T-helper 22 cell (primary cell): ENCODE measurements around the gene STKLD1.
A peak's percentile ranks its signal among the peaks of the same experiment; 100 is the strongest.
"Not testable (repeated sequence)": the region's sequence is repeated elsewhere in the genome, so short reads cannot be mapped to it uniquely, and the experiment has no call there.

Experiments used
- DNase-seq: peaks from one replicate; pipeline ENCODE4 v3.0.0-alpha.2; 2020; ENCODE audit warnings: low read depth

The STKLD1 gene

DNA sequence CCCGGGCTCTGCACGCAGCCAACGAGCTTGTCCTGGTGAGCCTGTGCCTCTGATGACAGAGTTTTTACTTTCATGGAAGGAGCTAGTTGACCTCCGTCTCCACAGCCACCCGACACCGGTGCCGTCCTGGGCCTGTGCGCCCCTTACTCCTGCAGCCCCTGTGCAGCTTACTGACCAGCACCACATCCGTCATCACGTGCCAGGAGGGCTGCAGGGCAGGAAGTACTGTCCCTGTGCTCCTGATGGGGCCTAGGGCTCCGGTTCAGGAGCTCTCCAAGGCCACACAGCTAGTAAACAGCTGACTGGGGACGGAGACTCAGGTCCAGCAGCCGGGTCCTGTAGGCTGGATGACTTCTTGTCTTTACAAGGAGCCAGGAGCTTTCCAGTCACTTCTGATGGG lies 10.2 kb downstream of the STKLD1 start:
- no peak for DNase-seq

DNA sequence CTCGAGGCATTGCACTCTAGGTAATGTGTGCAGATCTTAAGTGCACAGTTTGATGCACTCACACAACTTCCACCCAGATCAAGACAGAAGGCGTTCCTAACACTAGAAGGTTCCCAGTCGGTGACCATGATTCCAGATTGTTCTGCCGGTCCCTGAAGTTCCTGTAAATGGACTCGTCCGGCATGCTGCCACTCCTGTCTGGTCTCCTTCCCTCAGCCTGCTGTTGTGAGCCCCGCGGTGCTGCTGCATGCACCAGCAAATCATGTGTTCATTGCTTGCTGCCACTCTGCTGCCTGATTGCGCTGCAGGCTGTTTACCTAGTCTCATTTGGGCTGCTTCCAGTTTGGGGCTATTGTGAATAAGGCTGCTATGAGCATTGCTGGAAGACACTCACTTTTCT lies 11.5 kb downstream of the STKLD1 start:
- no peak for DNase-seq

- DNase-seq = no peak
These were observed 12.9 kb downstream of the STKLD1 start for GRCh38 chr9:133389025-133389557.

DNA sequence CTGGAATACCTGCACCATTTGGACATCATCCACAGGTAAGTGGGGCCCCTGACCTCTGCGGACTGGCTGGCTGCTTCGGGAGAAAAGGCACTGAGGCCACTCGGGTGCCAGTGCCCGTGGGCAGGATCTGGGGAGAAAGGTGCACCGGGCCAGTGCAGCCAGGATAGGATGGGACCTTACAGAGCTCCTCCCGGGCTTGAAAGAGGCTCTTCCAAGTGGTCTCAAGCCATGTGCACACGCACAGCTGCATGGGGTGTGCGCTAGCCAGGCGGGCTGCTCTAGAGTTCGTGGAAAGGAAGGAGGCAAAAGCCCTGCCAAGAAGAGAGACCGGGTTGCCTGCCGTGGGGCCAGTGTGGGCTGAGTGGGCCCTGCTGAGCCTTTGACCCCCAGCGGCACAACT lies 13.4 kb downstream of the STKLD1 start:
- no peak for DNase-seq

- DNase-seq = no peak
These were observed 14.5 kb downstream of the STKLD1 start for GRCh38 chr9:133390713-133391112.

DNA sequence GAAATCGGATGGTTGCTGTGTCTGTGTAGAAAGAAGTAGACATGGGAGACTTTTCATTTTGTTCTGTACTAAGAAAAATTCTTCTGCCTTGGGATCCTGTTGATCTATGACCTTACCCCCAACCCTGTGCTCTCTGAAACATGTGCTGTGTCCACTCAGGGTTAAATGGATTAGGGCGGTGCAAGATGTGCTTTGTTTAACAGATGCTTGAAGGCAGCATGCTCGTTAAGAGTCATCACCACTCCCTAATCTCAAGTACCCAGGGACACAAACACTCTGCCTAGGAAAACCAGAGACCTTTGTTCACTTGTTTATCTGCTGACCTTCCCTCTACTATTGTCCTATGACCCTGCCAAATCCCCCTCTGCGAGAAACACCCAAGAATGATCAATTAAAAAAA lies 15.3 kb downstream of the STKLD1 start:
- DNase-seq = not testable (repeated sequence)

GRCh38 chr9:133392308-133392707 lies 16.1 kb downstream of the STKLD1 start:
- DNase-seq = not testable (repeated sequence)

GRCh38 chr9:133393399-133393798 lies 17.2 kb downstream of the STKLD1 start:
- no peak for DNase-seq

DNA sequence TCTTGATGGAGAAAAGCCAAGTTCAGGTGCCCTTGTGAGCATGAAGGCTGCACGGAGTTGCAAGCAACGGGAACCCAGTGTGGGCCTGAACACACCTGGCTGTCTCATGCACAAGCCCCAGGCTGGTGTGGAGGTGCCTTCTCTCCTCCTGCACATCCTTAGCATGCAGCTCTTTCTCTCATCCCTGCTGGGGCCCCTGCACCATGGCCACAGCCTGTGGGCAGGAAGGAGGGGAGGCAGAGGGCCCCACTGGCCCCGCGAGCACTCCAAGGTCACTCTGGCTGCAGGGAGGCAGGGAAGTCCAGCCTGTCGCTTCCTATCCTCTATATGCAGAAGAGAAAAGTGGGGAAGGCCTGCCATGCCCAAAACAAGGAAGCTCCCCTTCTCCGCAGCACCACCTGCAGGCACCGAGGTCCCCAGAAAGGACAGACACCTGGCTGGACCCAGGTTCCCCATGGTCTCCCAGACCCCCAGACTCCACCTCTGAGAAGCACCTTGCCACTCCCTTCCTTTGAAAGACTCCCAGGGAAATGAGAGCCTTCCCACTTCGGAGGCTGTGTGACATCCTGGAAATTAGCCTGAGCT lies 18.6 kb downstream of the STKLD1 start:
- DNase-seq = no peak

GRCh38 chr9:133396952-133397351 lies 20.8 kb downstream of the STKLD1 start:
- no peak for DNase-seq

- DNase-seq = no peak
These were observed 21.2 kb downstream of the STKLD1 start for GRCh38 chr9:133397370-133397769.

GRCh38 chr9:133397895-133398294 lies 21.7 kb downstream of the STKLD1 start:
- no peak for DNase-seq

- no peak for DNase-seq
These were observed 24.1 kb downstream of the STKLD1 start for GRCh38 chr9:133400292-133400691.

DNA sequence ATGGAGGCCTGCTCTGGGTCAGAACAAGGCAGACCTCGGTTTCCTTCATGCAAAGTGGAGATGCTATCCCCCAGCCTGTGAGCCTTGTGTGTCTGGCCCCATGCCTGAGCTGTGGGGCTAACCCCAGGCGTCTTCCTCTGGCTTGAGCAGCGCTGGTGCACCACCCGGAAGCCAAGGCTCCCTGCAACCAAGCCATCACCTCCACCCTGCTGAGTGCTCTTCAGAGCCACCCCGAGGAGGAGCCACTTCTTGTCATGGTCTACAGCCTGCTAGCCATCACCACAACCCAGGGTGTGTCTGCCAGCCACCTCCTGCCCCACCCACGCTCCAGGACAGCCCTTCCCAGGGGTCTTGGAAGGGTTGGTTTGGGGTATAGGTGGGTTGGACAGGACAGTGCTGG lies 25.4 kb downstream of the STKLD1 start:
- DNase-seq = no peak

- DNase-seq = no peak
These were observed 26.5 kb downstream of the STKLD1 start for GRCh38 chr9:133402689-133403088.

GRCh38 chr9:133403766-133404453 lies 27.7 kb downstream of the STKLD1 start:
- DNase-seq = peak; percentile 32

GRCh38 chr9:133404454-133405002 lies 28.4 kb downstream of the STKLD1 start:
- DNase-seq = no peak

DNA sequence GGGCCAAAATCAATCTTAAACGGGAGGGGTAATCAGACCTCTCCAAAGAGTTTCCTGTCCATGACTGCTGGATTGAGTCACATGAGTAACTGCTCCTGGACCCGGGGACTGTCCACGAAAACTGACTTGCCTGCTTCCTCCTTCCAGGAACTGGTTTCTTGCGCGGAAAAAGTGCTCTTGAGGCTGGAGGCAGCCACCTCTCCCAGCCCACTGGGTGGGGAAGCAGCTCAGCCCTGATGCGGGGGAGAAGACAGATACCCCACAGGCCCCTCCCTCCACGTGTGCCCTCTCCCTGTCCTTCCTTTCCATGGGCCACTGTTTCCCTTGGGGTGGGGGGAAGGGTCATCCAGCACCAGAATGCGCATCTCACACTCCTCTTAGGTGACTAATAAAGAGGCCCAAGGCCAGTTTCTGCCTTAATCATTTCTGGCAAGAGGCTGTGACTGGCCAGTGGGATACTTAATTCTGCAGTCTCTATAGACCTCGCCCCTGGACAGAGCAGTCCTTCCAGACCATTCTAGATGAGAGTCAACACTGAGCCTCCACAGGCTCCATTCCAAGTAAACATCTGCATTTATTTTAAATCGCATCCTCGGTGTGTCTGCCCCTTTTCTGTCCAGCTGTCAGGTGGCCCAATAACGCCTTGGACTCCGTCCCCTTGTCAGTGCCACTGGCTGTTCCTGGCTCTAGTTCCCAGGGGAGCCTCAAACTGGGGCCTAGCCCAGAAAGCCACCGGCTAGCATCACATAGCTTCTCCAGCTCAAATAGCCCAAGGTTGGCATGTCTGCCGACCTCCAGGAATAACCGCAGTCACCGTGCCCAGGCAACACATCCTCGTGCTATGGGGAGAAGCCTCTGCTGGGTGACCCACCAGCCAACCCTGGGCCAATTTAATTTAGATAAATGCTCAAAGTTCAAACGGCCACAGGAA lies 29.6 kb downstream of the STKLD1 start:
- no peak for DNase-seq

DNA sequence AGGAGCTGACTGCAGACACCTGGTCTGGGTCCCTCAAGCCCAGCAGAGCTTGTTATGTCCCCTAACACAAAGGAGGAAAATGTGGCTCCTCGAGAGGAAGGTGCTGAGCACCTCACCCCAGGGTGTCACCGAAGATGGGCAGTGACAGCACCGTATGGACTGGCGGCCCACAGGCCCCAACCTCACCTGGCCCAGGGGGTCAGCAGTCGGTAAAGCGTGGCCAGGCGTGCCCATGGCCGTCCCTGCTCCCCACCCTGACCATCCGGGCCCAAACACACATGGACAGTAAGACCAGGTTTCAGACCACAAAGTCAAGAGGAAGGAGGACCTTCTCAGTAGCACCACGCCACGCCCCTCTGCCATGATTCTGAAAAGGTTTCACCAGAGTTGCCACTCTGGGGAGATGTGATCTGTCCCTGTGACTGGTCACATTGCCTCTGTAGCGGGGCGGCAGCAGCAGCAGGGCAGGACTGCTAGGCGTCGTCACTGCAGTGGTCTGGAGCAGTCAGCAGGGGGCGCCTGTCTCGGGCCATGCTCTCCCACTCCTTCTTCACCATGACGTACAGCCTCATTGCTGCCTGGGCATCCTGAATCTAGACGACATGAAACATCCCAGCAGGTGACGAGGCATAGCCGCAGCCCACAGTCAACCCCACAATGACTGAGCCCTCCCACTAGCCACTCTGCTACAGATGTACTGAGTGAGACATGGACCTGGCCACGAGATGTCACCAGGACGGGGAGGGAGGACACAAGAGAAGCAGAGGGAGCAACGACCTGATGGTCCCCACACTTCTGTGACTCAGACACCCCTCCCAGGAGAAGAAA lies 30.5 kb downstream of the STKLD1 start:
- peak; percentile 55 for DNase-seq

DNA sequence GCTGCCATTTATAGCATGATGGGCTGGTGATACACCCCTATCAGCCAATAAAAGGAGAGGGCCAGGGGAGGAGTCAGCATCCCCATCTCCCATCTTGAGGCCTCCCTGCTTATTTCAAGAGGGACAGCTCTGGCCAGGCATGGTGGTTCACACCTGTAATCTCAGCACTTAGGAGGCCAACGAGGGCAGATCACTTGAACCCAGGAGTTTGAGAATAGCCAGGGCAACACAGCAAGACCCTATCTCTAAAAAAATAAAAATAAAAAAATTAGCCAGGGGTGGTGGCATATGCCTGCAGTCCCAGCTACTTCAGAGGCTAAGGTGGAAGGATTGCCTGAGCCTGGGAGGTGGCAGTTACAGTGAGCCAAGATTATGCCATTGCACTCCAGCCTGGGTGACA lies 31.9 kb downstream of the STKLD1 start:
- DNase-seq = no peak

DNA sequence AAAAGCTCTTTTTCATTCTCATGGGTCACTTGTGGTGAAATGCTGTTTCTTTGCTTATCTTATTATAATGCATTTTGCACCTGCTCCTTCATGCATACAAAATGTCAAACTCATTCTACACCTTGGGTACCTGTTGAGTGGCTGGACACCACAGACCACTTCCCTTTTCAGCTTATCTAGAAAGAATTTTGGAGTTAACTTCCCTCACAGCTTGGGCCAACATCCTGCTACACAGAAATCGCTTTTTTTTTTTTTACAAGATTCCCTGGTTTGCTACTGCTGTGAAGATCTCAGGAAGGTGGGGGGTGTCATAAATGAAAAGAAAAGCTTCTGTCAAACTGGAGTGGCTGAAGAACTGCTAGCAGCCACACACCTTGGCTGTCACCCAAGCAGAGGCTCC lies 39.0 kb downstream of the STKLD1 start:
- no peak for DNase-seq
